Endothelial cell of hepatic sinusoid (primary cell): ENCODE data around the gene SLC9B2.

Source experiments
- in situ Hi-C: cut with HindIII; loops from 2 replicates; pipeline ENCODE4 v1.10.0; 2017; ENCODE audit warnings: low sequenced_read_pairs

Gene SLC9B2

GRCh38 chr4:103076747-103077347 is at the start of gene SLC9B2:
TSS of gene SLC9B2 (minus strand) at chr4:103076761. CDS start at chr4:103067550, 9,211 bp downstream.
- in situ Hi-C loops, result loop anchor here (5.0 kb wide), 1 partner anchor 55 kb away; no protein-coding TSS in a partner anchor

- in situ Hi-C loops, result no loop called here
Observed at GRCh38 chr4:103126126-103126525, 49.6 kb upstream of the SLC9B2 start.

- in situ Hi-C loops, result no loop called here
Observed at GRCh38 chr4:103123114-103123513, 46.6 kb upstream of the SLC9B2 start.

- in situ Hi-C loops, result no loop called here
Observed at GRCh38 chr4:103118166-103118565, 41.6 kb upstream of the SLC9B2 start.

GRCh38 chr4:103111598-103111997 is 35.0 kb upstream of the SLC9B2 start:
- in situ Hi-C loops, result no loop called here

GRCh38 chr4:103108542-103108941 is 32.0 kb upstream of the SLC9B2 start:
- in situ Hi-C loops, result no loop called here

- in situ Hi-C loops, result no loop called here
Observed at GRCh38 chr4:103105558-103106356, 29.2 kb upstream of the SLC9B2 start.

GRCh38 chr4:103104886-103105285 is 28.3 kb upstream of the SLC9B2 start:
- in situ Hi-C loops, result no loop called here

- in situ Hi-C loops, result no loop called here
Observed at GRCh38 chr4:103100691-103101090, 24.1 kb upstream of the SLC9B2 start.

GRCh38 chr4:103099691-103100392 is 23.3 kb upstream of the SLC9B2 start, which contains the start of gene BDH2:
TSS of gene BDH2 (minus strand) at chr4:103099834. CDS start at chr4:103096254, 3,580 bp downstream.
- in situ Hi-C loops, result loop anchor here (10.0 kb wide), 1 partner anchor 475 kb away; no protein-coding TSS in a partner anchor

GRCh38 chr4:103098756-103099440 is 22.3 kb upstream of the SLC9B2 start:
- in situ Hi-C loops, result loop anchor here (10.0 kb wide), 1 partner anchor 474 kb away; no protein-coding TSS in a partner anchor

- in situ Hi-C loops, result loop anchor here (10.0 kb wide), 1 partner anchor 474 kb away; no protein-coding TSS in a partner anchor
Observed at GRCh38 chr4:103098341-103098740, 21.8 kb upstream of the SLC9B2 start.

GRCh38 chr4:103097112-103097511 is 20.6 kb upstream of the SLC9B2 start:
- in situ Hi-C loops, result loop anchor here (10.0 kb wide), 1 partner anchor 472 kb away; no protein-coding TSS in a partner anchor

GRCh38 chr4:103095080-103095479 is 18.5 kb upstream of the SLC9B2 start:
- in situ Hi-C loops, result loop anchor here (10.0 kb wide), 1 partner anchor 470 kb away; no protein-coding TSS in a partner anchor

- in situ Hi-C loops, result loop anchor here (10.0 kb wide), 1 partner anchor 467 kb away; no protein-coding TSS in a partner anchor
Observed at GRCh38 chr4:103092245-103092644, 15.7 kb upstream of the SLC9B2 start.

- in situ Hi-C loops, result loop anchor here (10.0 kb wide), 1 partner anchor 467 kb away; no protein-coding TSS in a partner anchor
Observed at GRCh38 chr4:103091601-103092223, 15.2 kb upstream of the SLC9B2 start.

- in situ Hi-C loops, result no loop called here
Observed at GRCh38 chr4:103089481-103089880, 12.9 kb upstream of the SLC9B2 start.

- in situ Hi-C loops, result no loop called here
Observed at GRCh38 chr4:103086551-103086950, 10.0 kb upstream of the SLC9B2 start.

- in situ Hi-C loops, result no loop called here
Observed at GRCh38 chr4:103085555-103086196, 9.1 kb upstream of the SLC9B2 start.
